ENCODE data around the gene DTHD1.

DTHD1 gene

DNA sequence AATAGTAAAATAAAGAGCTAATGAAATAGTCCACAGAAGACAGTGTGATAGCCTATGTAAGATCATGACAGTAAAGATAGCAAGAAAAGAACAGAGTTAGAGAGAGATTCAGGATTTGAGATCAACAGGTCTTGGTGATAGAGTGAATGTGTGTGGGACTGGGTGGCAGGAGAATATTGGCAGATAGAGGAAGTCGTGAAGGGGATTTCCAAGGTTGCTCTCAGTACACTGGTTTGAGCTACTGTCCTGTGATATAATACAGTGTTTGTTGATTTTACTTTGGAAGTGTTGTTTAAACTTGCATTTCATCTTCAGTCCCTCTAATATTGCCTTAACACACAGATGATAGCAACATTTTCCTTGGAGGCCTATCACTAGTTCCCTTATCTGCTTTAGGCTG, 44.1 kb downstream of the DTHD1 start:
- H3K36me3 ChIP-seq (ENCODE audit: control insufficient read depth, insufficient read depth, low read length), result no peaks in the 10 kb centered on the region
- H3K27me3 ChIP-seq (ENCODE audit: control insufficient read depth, insufficient read depth, low read length), result no peaks in the 10 kb centered on the region
- no peaks in the 10 kb centered on the region for H3K4me1 ChIP-seq (ENCODE audit: control insufficient read depth, insufficient read depth, low read length)
- H3K4me3 ChIP-seq (ENCODE audit: low read length), result no peak overlapping the region
- no peak overlapping the region for H3K27ac ChIP-seq (ENCODE audit: low read depth, low read length)
- no peak overlapping the region for H3K9ac ChIP-seq (ENCODE audit: low read length)

DNA sequence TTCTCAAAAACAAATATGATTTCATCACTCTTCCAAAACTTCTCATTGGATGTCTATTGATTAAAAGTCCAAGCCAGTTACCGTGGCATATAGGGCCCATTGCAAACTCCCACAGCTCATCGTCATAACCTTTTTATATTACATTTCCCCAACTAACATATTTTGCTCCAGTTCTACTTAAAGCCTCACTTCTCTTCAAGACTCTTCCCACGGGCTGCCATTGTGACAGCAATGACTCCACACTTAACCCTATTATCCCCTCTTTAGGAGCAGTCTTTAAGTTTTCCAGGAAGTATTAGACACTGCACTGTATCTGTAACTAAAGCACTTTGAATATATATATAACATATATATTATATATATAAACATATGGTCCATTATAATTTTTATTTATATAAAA, 44.5 kb downstream of the DTHD1 start:
- no peaks in the 10 kb centered on the region for H3K4me1 ChIP-seq (ENCODE audit: control insufficient read depth, insufficient read depth, low read length)
- no peaks in the 10 kb centered on the region for H3K27me3 ChIP-seq (ENCODE audit: control insufficient read depth, insufficient read depth, low read length)
- no peak overlapping the region for H3K4me3 ChIP-seq (ENCODE audit: low read length)
- no peak overlapping the region for H3K27ac ChIP-seq (ENCODE audit: low read depth, low read length)
- no peaks in the 10 kb centered on the region for H3K36me3 ChIP-seq (ENCODE audit: control insufficient read depth, insufficient read depth, low read length)
- no peak overlapping the region for H3K9ac ChIP-seq (ENCODE audit: low read length)

GRCh38 chr4:36326476-36327029, 45.1 kb downstream of the DTHD1 start:
- Histone ChIP-seq H3K27ac (ENCODE audit: low read depth, low read length) (no peak overlapping the region), H3K4me3 (ENCODE audit: low read length) (no peak overlapping the region), H3K27me3 (ENCODE audit: control insufficient read depth, insufficient read depth, low read length) (no peaks in the 10 kb centered on the region), H3K4me1 (ENCODE audit: control insufficient read depth, insufficient read depth, low read length) (no peaks in the 10 kb centered on the region), H3K36me3 (ENCODE audit: control insufficient read depth, insufficient read depth, low read length) (no peaks in the 10 kb centered on the region), H3K9ac (ENCODE audit: low read length) (no peak overlapping the region)

DNA sequence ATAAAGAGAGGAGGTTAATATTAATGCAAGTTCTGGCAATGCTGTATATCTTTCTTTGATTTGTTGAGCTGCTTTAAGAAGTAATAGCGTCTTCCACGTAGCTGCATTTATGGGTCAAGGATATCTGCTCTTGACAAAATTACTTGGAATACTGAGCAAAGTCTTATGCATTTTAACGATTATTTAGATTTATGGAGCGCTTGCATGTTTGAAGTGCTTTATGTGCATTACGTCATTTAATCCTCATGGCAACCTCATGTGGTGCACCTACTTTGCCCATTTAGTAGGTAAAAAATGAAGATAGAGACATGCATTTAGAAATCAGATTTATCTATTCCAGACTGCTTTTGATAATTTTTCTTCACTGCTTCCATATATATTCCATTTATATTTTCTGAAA, 46.0 kb downstream of the DTHD1 start:
- no peak overlapping the region for H3K27ac ChIP-seq (ENCODE audit: low read depth, low read length)
- H3K36me3 ChIP-seq (ENCODE audit: control insufficient read depth, insufficient read depth, low read length), result no peaks in the 10 kb centered on the region
- H3K9ac ChIP-seq (ENCODE audit: low read length), result no peak overlapping the region
- no peaks in the 10 kb centered on the region for H3K4me1 ChIP-seq (ENCODE audit: control insufficient read depth, insufficient read depth, low read length)
- H3K4me3 ChIP-seq (ENCODE audit: low read length), result no peak overlapping the region
- H3K27me3 ChIP-seq (ENCODE audit: control insufficient read depth, insufficient read depth, low read length), result no peaks in the 10 kb centered on the region

DNA sequence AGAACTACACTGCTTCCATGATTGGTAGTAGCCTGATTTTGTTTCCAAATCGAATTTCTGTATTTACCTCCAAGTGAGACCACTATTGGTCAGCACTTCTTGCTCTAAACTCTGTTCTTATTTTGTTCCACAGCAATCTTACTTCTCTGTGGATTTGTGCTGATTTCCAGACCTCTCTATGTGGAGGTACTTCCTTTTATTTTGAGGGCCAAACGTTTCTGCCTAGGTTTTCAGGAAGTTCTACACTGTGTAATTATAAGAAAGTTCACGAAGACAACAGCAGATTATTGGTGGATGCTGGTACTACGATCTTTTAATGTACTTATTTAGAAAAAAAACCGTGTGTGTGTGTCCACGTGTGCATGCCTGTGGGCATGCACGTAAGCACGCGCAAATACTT, 46.7 kb downstream of the DTHD1 start:
- H3K27me3 ChIP-seq (ENCODE audit: control insufficient read depth, insufficient read depth, low read length), result no peaks in the 10 kb centered on the region
- H3K4me3 ChIP-seq (ENCODE audit: low read length), result no peak overlapping the region
- no peak overlapping the region for H3K27ac ChIP-seq (ENCODE audit: low read depth, low read length)
- no peaks in the 10 kb centered on the region for H3K36me3 ChIP-seq (ENCODE audit: control insufficient read depth, insufficient read depth, low read length)
- H3K4me1 ChIP-seq (ENCODE audit: control insufficient read depth, insufficient read depth, low read length), result no peaks in the 10 kb centered on the region
- H3K9ac ChIP-seq (ENCODE audit: low read length), result no peak overlapping the region

DNA sequence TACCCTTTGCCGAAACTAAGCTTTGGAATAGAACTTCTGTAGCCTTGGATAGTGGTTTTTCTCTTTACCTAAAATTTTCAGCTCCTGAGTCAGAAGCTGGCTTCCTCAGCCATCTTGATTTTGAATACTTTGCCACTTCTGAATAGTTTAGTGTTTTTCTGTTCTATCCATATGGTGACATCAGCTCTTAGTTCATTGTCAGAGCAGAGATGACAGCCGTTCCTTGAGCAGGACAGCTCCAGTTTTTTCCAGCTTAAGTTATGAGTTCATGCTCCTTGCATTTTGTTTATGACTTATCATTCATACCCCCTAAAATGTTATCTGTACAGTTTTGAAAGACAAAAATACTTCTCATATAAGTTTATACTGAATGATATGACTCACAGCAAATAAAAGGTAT, 47.8 kb downstream of the DTHD1 start:
- Histone ChIP-seq H3K27me3 (ENCODE audit: control insufficient read depth, insufficient read depth, low read length) (no peaks in the 10 kb centered on the region), H3K4me1 (ENCODE audit: control insufficient read depth, insufficient read depth, low read length) (no peaks in the 10 kb centered on the region), H3K9ac (ENCODE audit: low read length) (no peak overlapping the region), H3K27ac (ENCODE audit: low read depth, low read length) (no peak overlapping the region), H3K4me3 (ENCODE audit: low read length) (no peak overlapping the region), H3K36me3 (ENCODE audit: control insufficient read depth, insufficient read depth, low read length) (no peaks in the 10 kb centered on the region)

GRCh38 chr4:36330796-36331195, 49.4 kb downstream of the DTHD1 start:
- Histone ChIP-seq H3K4me1 (ENCODE audit: control insufficient read depth, insufficient read depth, low read length) (no peaks in the 10 kb centered on the region), H3K27ac (ENCODE audit: low read depth, low read length) (no peak overlapping the region), H3K9ac (ENCODE audit: low read length) (no peak overlapping the region), H3K4me3 (ENCODE audit: low read length) (no peak overlapping the region), H3K36me3 (ENCODE audit: control insufficient read depth, insufficient read depth, low read length) (no peaks in the 10 kb centered on the region), H3K27me3 (ENCODE audit: control insufficient read depth, insufficient read depth, low read length) (no peaks in the 10 kb centered on the region)

- no peaks in the 10 kb centered on the region for H3K27me3 ChIP-seq (ENCODE audit: control insufficient read depth, insufficient read depth, low read length)
- no peaks in the 10 kb centered on the region for H3K36me3 ChIP-seq (ENCODE audit: control insufficient read depth, insufficient read depth, low read length)
- H3K4me3 ChIP-seq (ENCODE audit: low read length), result no peak overlapping the region
- H3K9ac ChIP-seq (ENCODE audit: low read length), result no peak overlapping the region
- no peak overlapping the region for H3K27ac ChIP-seq (ENCODE audit: low read depth, low read length)
- no peaks in the 10 kb centered on the region for H3K4me1 ChIP-seq (ENCODE audit: control insufficient read depth, insufficient read depth, low read length)
Measured at GRCh38 chr4:36332023-36332781, 50.8 kb downstream of the DTHD1 start.

GRCh38 chr4:36332782-36333131, 51.3 kb downstream of the DTHD1 start:
- no peak overlapping the region for H3K27ac ChIP-seq (ENCODE audit: low read depth, low read length)
- H3K9ac ChIP-seq (ENCODE audit: low read length), result no peak overlapping the region
- H3K27me3 ChIP-seq (ENCODE audit: control insufficient read depth, insufficient read depth, low read length), result no peaks in the 10 kb centered on the region
- H3K36me3 ChIP-seq (ENCODE audit: control insufficient read depth, insufficient read depth, low read length), result no peaks in the 10 kb centered on the region
- no peak overlapping the region for H3K4me3 ChIP-seq (ENCODE audit: low read length)
- no peaks in the 10 kb centered on the region for H3K4me1 ChIP-seq (ENCODE audit: control insufficient read depth, insufficient read depth, low read length)

DNA sequence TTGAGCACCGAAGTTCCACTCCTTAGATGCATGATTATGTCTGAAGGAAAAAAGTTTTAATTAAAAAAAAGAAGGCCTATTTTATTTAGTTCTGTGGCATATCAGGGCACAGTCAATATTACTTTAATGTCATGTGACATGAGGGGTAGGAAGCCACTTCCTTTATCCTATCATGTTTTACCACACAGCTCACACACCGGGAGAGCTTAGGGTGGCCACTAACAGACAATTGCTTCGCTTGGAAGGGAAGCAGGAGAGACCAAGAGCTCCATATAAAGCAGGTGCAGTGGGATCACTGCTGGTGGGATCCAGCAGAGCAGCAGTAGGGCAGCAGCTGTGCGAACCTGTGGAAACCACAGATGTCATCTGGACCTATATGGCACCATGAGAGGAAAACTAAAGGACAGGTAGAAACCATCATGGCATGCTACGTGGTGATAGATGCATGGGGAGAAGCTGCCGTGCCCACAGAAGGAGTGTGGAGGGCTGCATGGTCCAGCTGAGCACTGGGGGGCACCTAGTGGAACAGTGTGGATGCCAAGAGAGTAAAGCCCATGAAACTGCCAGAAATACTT, 52.0 kb downstream of the DTHD1 start:
- H3K9ac ChIP-seq (ENCODE audit: low read length), result no peak overlapping the region
- no peaks in the 10 kb centered on the region for H3K4me1 ChIP-seq (ENCODE audit: control insufficient read depth, insufficient read depth, low read length)
- no peak overlapping the region for H3K27ac ChIP-seq (ENCODE audit: low read depth, low read length)
- no peaks in the 10 kb centered on the region for H3K36me3 ChIP-seq (ENCODE audit: control insufficient read depth, insufficient read depth, low read length)
- no peak overlapping the region for H3K4me3 ChIP-seq (ENCODE audit: low read length)
- H3K27me3 ChIP-seq (ENCODE audit: control insufficient read depth, insufficient read depth, low read length), result no peaks in the 10 kb centered on the region

GRCh38 chr4:36337665-36338185, 56.3 kb downstream of the DTHD1 start:
- Histone ChIP-seq H3K27me3 (ENCODE audit: control insufficient read depth, insufficient read depth, low read length) (no peaks in the 10 kb centered on the region), H3K36me3 (ENCODE audit: control insufficient read depth, insufficient read depth, low read length) (no peaks in the 10 kb centered on the region), H3K27ac (ENCODE audit: low read depth, low read length) (no peak overlapping the region), H3K4me1 (ENCODE audit: control insufficient read depth, insufficient read depth, low read length) (no peaks in the 10 kb centered on the region), H3K9ac (ENCODE audit: low read length) (no peak overlapping the region), H3K4me3 (ENCODE audit: low read length) (no peak overlapping the region)

- Histone ChIP-seq H3K27me3 (ENCODE audit: control insufficient read depth, insufficient read depth, low read length) (no peaks in the 10 kb centered on the region), H3K9ac (ENCODE audit: low read length) (no peak overlapping the region), H3K4me1 (ENCODE audit: control insufficient read depth, insufficient read depth, low read length) (no peaks in the 10 kb centered on the region), H3K4me3 (ENCODE audit: low read length) (no peak overlapping the region), H3K27ac (ENCODE audit: low read depth, low read length) (no peak overlapping the region), H3K36me3 (ENCODE audit: control insufficient read depth, insufficient read depth, low read length) (no peaks in the 10 kb centered on the region)
Measured at GRCh38 chr4:36338973-36339372, 57.6 kb downstream of the DTHD1 start.

DNA sequence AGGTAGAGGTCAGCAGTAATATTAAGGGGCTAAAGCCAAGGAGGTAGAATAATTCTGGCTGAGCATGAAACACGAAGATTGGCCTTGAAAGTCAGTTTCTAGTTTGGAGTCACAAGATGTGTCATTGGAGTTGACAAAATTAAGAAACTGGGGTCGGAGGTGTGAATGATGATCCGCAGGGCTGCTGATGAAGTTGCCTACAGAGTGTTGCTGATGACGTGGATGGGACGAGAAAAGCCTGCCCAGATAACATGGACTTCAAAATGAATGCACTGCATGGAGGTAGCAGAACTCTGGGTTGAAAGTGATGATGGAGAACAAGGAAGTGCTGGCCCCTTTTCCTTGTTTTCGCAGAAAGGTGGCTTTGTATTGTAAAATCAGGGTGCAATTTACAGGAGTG, 60.5 kb downstream of the DTHD1 start:
- Histone ChIP-seq H3K27ac (ENCODE audit: low read depth, low read length) (no peak overlapping the region), H3K4me3 (ENCODE audit: low read length) (no peak overlapping the region), H3K36me3 (ENCODE audit: control insufficient read depth, insufficient read depth, low read length) (no peaks in the 10 kb centered on the region), H3K4me1 (ENCODE audit: control insufficient read depth, insufficient read depth, low read length) (no peaks in the 10 kb centered on the region), H3K27me3 (ENCODE audit: control insufficient read depth, insufficient read depth, low read length) (no peaks in the 10 kb centered on the region), H3K9ac (ENCODE audit: low read length) (no peak overlapping the region)

All from rectal smooth muscle tissue (tissue), 1 donor.